Fibroblast of lung (primary cell): Measurements from ENCODE around the gene CSF2RB. TPM values are rescaled to one million over a fixed set of nuclear protein-coding genes. Genes with fewer than 3 reads are reported as not detected.

Source experiments
- DNase-seq, 2 donors: peaks; one replicate each; pipeline versions ENCODE4 v3.0.0 to v3.0.0-alpha.2; 2010; ENCODE audit warnings: low read depth in 2 of 2
- H2AFZ ChIP-seq: 2 replicates; pipeline ENCODE4 v1.5.1; 2012; ENCODE audit warnings: low read length, control low read depth, inconsistent platforms
- H3K27ac ChIP-seq: 2 replicates; pipeline ENCODE4 v1.5.1; 2011; ENCODE audit warnings: low read length, control low read depth; ENCODE audit not compliant: insufficient read depth
- H3K27me3 ChIP-seq: 2 replicates; pipeline ENCODE4 v1.5.1; 2011; ENCODE audit warnings: mild to moderate bottlenecking, low read length; ENCODE audit not compliant: control insufficient read depth, insufficient read depth
- H3K36me3 ChIP-seq: 2 replicates; pipeline ENCODE4 v1.5.1; 2011; ENCODE audit warnings: low read length; ENCODE audit not compliant: control insufficient read depth, insufficient read depth
- H3K4me1 ChIP-seq: 2 replicates; pipeline ENCODE4 v1.5.1; 2011; ENCODE audit warnings: low read length; ENCODE audit not compliant: control insufficient read depth, insufficient read depth; ENCODE audit errors: extremely low read depth
- H3K4me2 ChIP-seq: 2 replicates; pipeline ENCODE4 v1.5.1; 2011; ENCODE audit warnings: low read length, control low read depth; ENCODE audit not compliant: insufficient read depth; ENCODE audit errors: extremely low read depth
- H3K4me3 ChIP-seq, 4 experiments: fragments of 200-600 bp in 1 of 4; sonication (generic) in 1 of 4; replicated peaks in 1 of 4; 2 replicates each; pipeline ENCODE4 v1.5.1; 2011 to 2016; ENCODE audit warnings: low read length in 4 of 4, low read depth in 3 of 4, mild to moderate bottlenecking in 3 of 4, control low read depth in 2 of 4, inconsistent platforms in 1 of 4, mixed read lengths in 1 of 4; ENCODE audit not compliant: insufficient read depth in 1 of 4; ENCODE audit errors: control extremely low read depth in 1 of 4
- H3K79me2 ChIP-seq: 2 replicates; pipeline ENCODE4 v1.5.1; 2012; ENCODE audit warnings: mild to moderate bottlenecking, low read length, inconsistent platforms; ENCODE audit not compliant: control insufficient read depth, insufficient read depth
- H3K9ac ChIP-seq: 2 replicates; pipeline ENCODE4 v1.5.1; 2011; ENCODE audit warnings: mild to moderate bottlenecking, low read length, control low read depth; ENCODE audit not compliant: insufficient read depth
- H3K9me3 ChIP-seq: 2 replicates; pipeline ENCODE4 v1.5.1; 2012; ENCODE audit warnings: low read depth, low read length; ENCODE audit not compliant: control insufficient read depth, insufficient read depth
- H4K20me1 ChIP-seq: 2 replicates; pipeline ENCODE4 v1.5.1; 2011; ENCODE audit warnings: low read length; ENCODE audit not compliant: control insufficient read depth, insufficient read depth; ENCODE audit errors: extremely low read depth
- CTCF ChIP-seq, 2 donors: IDR thresholded peaks in 1 of 2; conservative IDR thresholded peaks in 1 of 2; 1 replicate in 1 of 2; 2 replicates in 1 of 2; pipeline ENCODE4 v1.5.1; 2011 to 2012; ENCODE audit warnings: low read length in 2 of 2, control low read depth in 1 of 2, inconsistent platforms in 1 of 2, low read depth in 1 of 2, mild to moderate bottlenecking in 1 of 2
- EZH2 ChIP-seq: IDR thresholded peaks from 2 replicates; pipeline ENCODE4 v1.5.1; 2012; ENCODE audit warnings: low read length, control low read depth, mild to moderate bottlenecking; ENCODE audit errors: missing control alignments
- polyA plus RNA-seq, 2 donors: library from polyadenylated mRNA; depleted of rRNA in 1 of 2; stranded (reverse) in 1 of 2; unstranded in 1 of 2; fragments of >200 nt; gene quantifications; 2 replicates each; pipeline ENCODE4 v1.2.1, GENCODE V29; 2011 to 2012; ENCODE audit warnings: missing spikeins in 1 of 2
- total RNA-seq: library from RNA; depleted of rRNA; stranded (reverse); fragments of >200 nt; gene quantifications from 2 replicates; pipeline ENCODE4 v1.2.1, GENCODE V29; 2014

The CSF2RB gene
- total and polyA plus RNA-seq, 2 donors (not counting 1 experiment from before 2014, with no cell fraction given), result not detected

- H3K27me3 ChIP-seq, result no peaks in the 10 kb centered on the region
- no peaks in the 10 kb centered on the region for H3K4me1 ChIP-seq
- H3K9me3 ChIP-seq, result no peaks in the 10 kb centered on the region
- no peak overlapping the region for H3K4me2 ChIP-seq
- H3K4me3 ChIP-seq, result no peak overlapping the region
- DNase-seq, result no peak
- no peaks in the 10 kb centered on the region for H4K20me1 ChIP-seq
- TF ChIP-seq CTCF (conservative IDR thresholded peaks at IDR 0.05 in 1 of 2, IDR thresholded peaks at IDR 0.05 in 1 of 2; ENCODE audit: low read depth in 1 of 2, low read length in 2 of 2) (no peak), EZH2 (no peak)
- H3K9ac ChIP-seq, result no peak overlapping the region
- H2AFZ ChIP-seq, result no peak overlapping the region
- no peak overlapping the region for H3K27ac ChIP-seq
- no peaks in the 10 kb centered on the region for H3K79me2 ChIP-seq
- no peaks in the 10 kb centered on the region for H3K36me3 ChIP-seq
Measured at GRCh38 chr22:36971341-36972125, 58.1 kb downstream of the CSF2RB start.

GRCh38 chr22:36976606-36977005 is 63.2 kb downstream of the CSF2RB start:
- Histone ChIP-seq H3K27ac (no peak overlapping the region), H3K79me2 (no peaks in the 10 kb centered on the region), H4K20me1 (no peaks in the 10 kb centered on the region), H3K9ac (no peak overlapping the region), H3K9me3 (no peaks in the 10 kb centered on the region), H3K36me3 (no peaks in the 10 kb centered on the region), H3K27me3 (no peaks in the 10 kb centered on the region), H3K4me3 (no peak overlapping the region), H3K4me1 (no peaks in the 10 kb centered on the region), H2AFZ (no peak overlapping the region), H3K4me2 (no peak overlapping the region)
- TF ChIP-seq EZH2, result no peak
- no peak for TF ChIP-seq CTCF (conservative IDR thresholded peaks at IDR 0.05 in 1 of 2, IDR thresholded peaks at IDR 0.05 in 1 of 2; ENCODE audit: low read depth in 1 of 2, low read length in 2 of 2)
- no peak for DNase-seq

GRCh38 chr22:36977401-36977861 is 64.0 kb downstream of the CSF2RB start:
- no peak overlapping the region for H3K27ac ChIP-seq
- DNase-seq, result peak in 1 of 2 donors; percentile 28

More at GRCh38 chr22:36977401-36977861, 64.0 kb downstream of the CSF2RB start:
- H3K4me1 ChIP-seq, result no peaks in the 10 kb centered on the region
- H2AFZ ChIP-seq, result peak overlapping the region; percentile 42
- no peaks in the 10 kb centered on the region for H3K27me3 ChIP-seq
- H4K20me1 ChIP-seq, result no peaks in the 10 kb centered on the region
- H3K79me2 ChIP-seq, result no peaks in the 10 kb centered on the region
- H3K36me3 ChIP-seq, result no peaks in the 10 kb centered on the region
- H3K9me3 ChIP-seq, result no peaks in the 10 kb centered on the region
- TF ChIP-seq EZH2 (no peak), CTCF (conservative IDR thresholded peaks at IDR 0.05 in 1 of 2, IDR thresholded peaks at IDR 0.05 in 1 of 2; ENCODE audit: low read depth in 1 of 2, low read length in 2 of 2) (peak in 1 of 2 donors; percentile 37)
- H3K4me3 ChIP-seq, result peak overlapping the region; percentile 14 to 69 (median 42)
- H3K4me2 ChIP-seq, result peak overlapping the region; percentile 83
- no peak overlapping the region for H3K9ac ChIP-seq
